Measurements from ENCODE around the gene ZNF746. TPM values are rescaled to one million over a fixed set of nuclear protein-coding genes. Genes with fewer than 3 reads are reported as not detected.

ZNF746 gene
- total RNA-seq, 1 experiment from 2014 or later, result 22.2 TPM

GRCh38 chr7:149456506-149457421 is 40.8 kb downstream of the ZNF746 start:
- no TSS peak for BruUV-seq (replicated peaks)
- H3K4me1 ChIP-seq (ENCODE audit: control insufficient read depth, insufficient read depth, low read length), result peaks cover 12% of the 10 kb centered on the region; the same call in 1 of the 2 replicates
- POLR2A ChIA-PET, result no interaction called here
- ATAC-seq (no peak), DNase-seq (ENCODE audit: low read depth, low spot score) (no peak)
- in situ Hi-C loops (cut with HindIII; ENCODE audit: low pct_unique_long_range_greater_than_20kb, low sequenced_read_pairs), result no loop called here
- no peak overlapping the region for H3K27ac ChIP-seq (ENCODE audit: low read length)
- H3K4me3 ChIP-seq (ENCODE audit: low read depth in 2 of 2, low read length in 2 of 2), result no peak overlapping the region
- peaks cover 3% of the 10 kb centered on the region for H3K36me3 ChIP-seq (ENCODE audit: control insufficient read depth, insufficient read depth, low read length)
- no peaks in the 10 kb centered on the region for H3K9me3 ChIP-seq (ENCODE audit: control insufficient read depth, insufficient read depth, low read depth, low read length)
- intact Hi-C loops (cut with micrococcal nuclease; ENCODE audit: unreplicated experiment), result no loop called here
- TF ChIP-seq TCF7L2 (IDR thresholded peaks at IDR 0.05; ENCODE audit: low read depth, low read length) (no peak), REST (IDR thresholded peaks at IDR 0.05; ENCODE audit: insufficient read depth in 1 of 2, low read depth in 2 of 2, low read length in 1 of 2) (no peak), POLR2AphosphoS5 (IDR thresholded peaks at IDR 0.05; ENCODE audit: low read depth, low read length) (no peak), SIN3A (IDR thresholded peaks at IDR 0.05; ENCODE audit: borderline replicate concordance, insufficient read depth, low read depth, low read length) (no peak), CTCF (IDR thresholded peaks at IDR 0.05) (no peak)
- no peaks in the 10 kb centered on the region for H3K27me3 ChIP-seq (ENCODE audit: control insufficient read depth, insufficient read depth, low read length)
- CTCF ChIA-PET, result no interaction called here

GRCh38 chr7:149455175-149455950 is 42.2 kb downstream of the ZNF746 start:
- no peak overlapping the region for H3K4me3 ChIP-seq (ENCODE audit: low read depth in 2 of 2, low read length in 2 of 2)
- no peaks in the 10 kb centered on the region for H3K27me3 ChIP-seq (ENCODE audit: control insufficient read depth, insufficient read depth, low read length)
- in situ Hi-C loops (cut with HindIII; ENCODE audit: low pct_unique_long_range_greater_than_20kb, low sequenced_read_pairs), result no loop called here
- DNase-seq (ENCODE audit: low read depth, low spot score), result no peak
- ChIA-PET POLR2A (no interaction called here), CTCF (no interaction called here)
- H3K36me3 ChIP-seq (ENCODE audit: control insufficient read depth, insufficient read depth, low read length), result peaks cover 3% of the 10 kb centered on the region
- H3K4me1 ChIP-seq (ENCODE audit: control insufficient read depth, insufficient read depth, low read length), result peaks cover 12% of the 10 kb centered on the region; the same call in 1 of the 2 replicates
- BruUV-seq (replicated peaks), result no TSS peak
- H3K27ac ChIP-seq (ENCODE audit: low read length), result no peak overlapping the region
- no peak for TF ChIP-seq TCF7L2 (IDR thresholded peaks at IDR 0.05; ENCODE audit: low read depth, low read length)
- no peak for TF ChIP-seq POLR2AphosphoS5 (IDR thresholded peaks at IDR 0.05; ENCODE audit: low read depth, low read length)
- TF ChIP-seq REST (IDR thresholded peaks at IDR 0.05; ENCODE audit: insufficient read depth in 1 of 2, low read depth in 2 of 2, low read length in 1 of 2), result no peak
- no peak for TF ChIP-seq SIN3A (IDR thresholded peaks at IDR 0.05; ENCODE audit: borderline replicate concordance, insufficient read depth, low read depth, low read length)
- no peak for TF ChIP-seq CTCF (IDR thresholded peaks at IDR 0.05)
- no peaks in the 10 kb centered on the region for H3K9me3 ChIP-seq (ENCODE audit: control insufficient read depth, insufficient read depth, low read depth, low read length)
- intact Hi-C loops (cut with micrococcal nuclease; ENCODE audit: unreplicated experiment), result no loop called here
- ATAC-seq, result no peak
